Breast epithelium (tissue), 3 donors: Measurements from ENCODE around the gene MCOLN1.

ENCODE experiments used
- POLR2A ChIP-seq: fragments of 450-650 bp; IDR thresholded peaks from one replicate; pipeline ENCODE4 v1.6.1; 2016; ENCODE audit warnings: antibody characterized with exemption, mild to moderate bottlenecking, moderate library complexity
- POLR2AphosphoS5 ChIP-seq, 3 donors: sonication (generic); formaldehyde crosslinking; IDR thresholded peaks; one replicate each; pipeline ENCODE4 v1.6.1; 2017; ENCODE audit warnings: antibody characterized with exemption in 3 of 3

DNA sequence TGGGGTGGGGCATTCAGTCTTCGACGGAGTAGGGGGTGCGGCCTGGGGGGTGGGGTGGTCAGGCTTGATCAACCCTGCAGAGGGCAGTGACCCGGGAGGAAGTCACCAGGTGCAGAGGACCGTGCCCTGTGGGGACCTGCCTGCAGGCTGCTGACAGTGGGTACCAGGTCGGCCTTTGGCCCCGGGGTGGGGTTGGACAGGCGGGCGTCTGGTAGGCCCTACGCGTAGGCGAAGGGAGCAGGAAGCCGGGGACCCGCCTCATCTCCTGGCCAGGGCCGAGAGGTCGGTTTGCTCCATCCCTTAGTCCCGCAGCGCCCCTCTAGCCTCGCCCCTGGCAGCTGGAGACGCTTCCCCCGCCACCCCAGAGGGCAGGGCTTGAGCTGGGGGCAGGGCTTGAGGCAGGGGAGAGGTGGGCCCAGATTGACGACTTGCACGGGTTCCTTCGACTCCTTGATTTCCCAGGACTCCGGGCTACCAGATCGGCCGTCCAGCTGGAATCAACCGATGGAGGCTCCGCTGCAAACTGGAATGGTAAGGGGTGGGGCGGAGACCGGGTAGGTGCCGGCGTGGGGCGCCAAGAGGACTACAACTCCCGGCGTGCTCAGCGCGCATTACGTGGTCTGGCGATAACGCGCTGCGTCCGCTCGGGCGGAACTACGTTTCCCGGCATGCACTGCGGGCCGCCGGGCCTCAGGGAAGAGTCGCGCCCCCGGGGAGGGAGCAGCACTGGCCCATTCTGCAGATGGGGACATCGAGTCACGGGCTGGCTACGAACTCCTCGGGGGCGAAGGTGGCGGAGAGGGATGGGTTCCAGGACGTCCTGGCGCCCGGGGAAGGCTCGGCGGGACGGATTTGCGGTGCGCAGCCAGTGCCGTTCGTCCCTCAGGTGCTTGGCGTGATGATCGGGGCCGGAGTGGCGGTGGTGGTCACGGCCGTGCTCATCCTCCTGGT is 12.9 kb downstream of the MCOLN1 start, which contains the start of gene PNPLA6:
- TF ChIP-seq POLR2AphosphoS5 (IDR thresholded peaks at IDR 0.05), result peak; percentile 86 to 89 (median 88)
- TF ChIP-seq POLR2A, result peak; percentile 16
